HepG2 (cell line): ENCODE measurements around the gene GNMT. TPM values are rescaled to one million over a fixed set of nuclear protein-coding genes. Genes with fewer than 3 reads are reported as not detected.

Experiments
- GPN1 ChIP-seq: sonication (generic); formaldehyde crosslinking; IDR thresholded peaks from 2 replicates; pipeline ENCODE4 v1.5.1; 2020; ENCODE audit warnings: missing genetic modification reagents, borderline replicate concordance
- SIN3B ChIP-seq: fragments of 150-350 bp; IDR thresholded peaks from 2 replicates; pipeline ENCODE4 v1.6.1; 2014; ENCODE audit warnings: low read length
- TCF7L2 ChIP-seq: IDR thresholded peaks from 2 replicates; pipeline ENCODE4 v1.6.1; 2011; ENCODE audit warnings: mild to moderate bottlenecking, low read depth, low read length, moderate library complexity
- THAP7 ChIP-seq: sonication (generic); formaldehyde crosslinking; IDR thresholded peaks from 2 replicates; pipeline ENCODE4 v1.8.1; 2023; ENCODE audit warnings: mild to moderate bottlenecking, missing genetic modification reagents
- TP53 ChIP-seq: sonication (generic); formaldehyde crosslinking; conservative IDR thresholded peaks from 2 replicates; pipeline ENCODE4 v1.4.0; 2020; ENCODE audit warnings: missing genetic modification reagents
- USF2 ChIP-seq, 2 experiments: sonication (generic) in 1 of 2; formaldehyde crosslinking in 1 of 2; IDR thresholded peaks; 2 replicates each; pipeline versions ENCODE4 v1.5.1 to v1.6.1; 2011 to 2020; ENCODE audit warnings: borderline replicate concordance in 1 of 2, low read depth in 1 of 2, low read length in 1 of 2, mild to moderate bottlenecking in 1 of 2, missing genetic modification reagents in 1 of 2, moderate library complexity in 1 of 2
- ZBTB4 ChIP-seq: sonication (generic); formaldehyde crosslinking; IDR thresholded peaks from 2 replicates; pipeline ENCODE4 v1.4.0; 2020; ENCODE audit warnings: missing genetic modification reagents, mild to moderate bottlenecking, borderline replicate concordance
- ZEB1 ChIP-seq: IDR thresholded peaks from 2 replicates; pipeline ENCODE4 v1.6.1; 2012; ENCODE audit warnings: mild to moderate bottlenecking, low read depth, inconsistent platforms; ENCODE audit not compliant: insufficient replicate concordance
- ZNF142 ChIP-seq: sonication (generic); formaldehyde crosslinking; IDR thresholded peaks from 2 replicates; pipeline ENCODE4 v1.4.0; 2020; ENCODE audit warnings: missing genetic modification reagents
- ZNF292 ChIP-seq: sonication (generic); formaldehyde crosslinking; IDR thresholded peaks from 2 replicates; pipeline ENCODE4 v1.8.1; 2022; ENCODE audit warnings: mild to moderate bottlenecking, low read depth, missing genetic modification reagents, borderline replicate concordance
- polyA plus RNA-seq, 8 experiments: library from polyadenylated mRNA; depleted of rRNA in 3 of 8; stranded (reverse) in 7 of 8; unstranded in 1 of 8; fragments of >200 nt; fragmentation: Illumina TruSeq in 4 of 8; extraction: Trizol in 4 of 8; gene quantifications; 2 replicates each; pipeline versions ENCODE4 v1.2.1 to v1.2.3, GENCODE V29; 2011 to 2016; ENCODE audit warnings: low read depth in 4 of 8, missing spikeins in 1 of 8, mixed read lengths in 1 of 8; ENCODE audit not compliant: insufficient read depth in 1 of 8
- total RNA-seq, 5 experiments: library from RNA; depleted of rRNA; stranded (reverse); fragments of >200 nt; fragmentation: Illumina TruSeq; extraction: Trizol; gene quantifications; 2 replicates each; pipeline ENCODE4 v1.2.3, GENCODE V29; 2016; ENCODE audit warnings: low read depth in 1 of 5
- TF ChIP-seq, protein P1 (sequence below): sonication (generic); formaldehyde crosslinking; IDR thresholded peaks from 2 replicates; pipeline ENCODE4 v1.4.0; 2020; ENCODE audit warnings: mild to moderate bottlenecking, missing genetic modification reagents

The GNMT gene
- total and polyA plus RNA-seq, 2 of the 13 experiments (the other 11 are each of a cell fraction or from before 2014, with no cell fraction given): 2.8 to 7.0 TPM

- TF ChIP-seq USF2 (IDR thresholded peaks at IDR 0.05; ENCODE audit: low read depth, low read length) (no peak), USF2 (CRISPR knock-in tag; IDR thresholded peaks at IDR 0.05; ENCODE audit: borderline replicate concordance) (no peak), ZNF292 (CRISPR knock-in tag) (no peak), ZBTB4 (no peak; the same call in 1 of the 2 replicates), SIN3B (no peak), ZEB1 (no peak), THAP7 (CRISPR knock-in tag) (no peak; the same call in 1 of the 2 replicates), ZNF142 (CRISPR knock-in tag) (peak; percentile 75), GPN1 (CRISPR knock-in tag) (no peak; the same call in 1 of the 2 replicates), TP53 (CRISPR knock-in tag) (no peak), TCF7L2 (no peak)
- TF ChIP-seq, protein P1, sequence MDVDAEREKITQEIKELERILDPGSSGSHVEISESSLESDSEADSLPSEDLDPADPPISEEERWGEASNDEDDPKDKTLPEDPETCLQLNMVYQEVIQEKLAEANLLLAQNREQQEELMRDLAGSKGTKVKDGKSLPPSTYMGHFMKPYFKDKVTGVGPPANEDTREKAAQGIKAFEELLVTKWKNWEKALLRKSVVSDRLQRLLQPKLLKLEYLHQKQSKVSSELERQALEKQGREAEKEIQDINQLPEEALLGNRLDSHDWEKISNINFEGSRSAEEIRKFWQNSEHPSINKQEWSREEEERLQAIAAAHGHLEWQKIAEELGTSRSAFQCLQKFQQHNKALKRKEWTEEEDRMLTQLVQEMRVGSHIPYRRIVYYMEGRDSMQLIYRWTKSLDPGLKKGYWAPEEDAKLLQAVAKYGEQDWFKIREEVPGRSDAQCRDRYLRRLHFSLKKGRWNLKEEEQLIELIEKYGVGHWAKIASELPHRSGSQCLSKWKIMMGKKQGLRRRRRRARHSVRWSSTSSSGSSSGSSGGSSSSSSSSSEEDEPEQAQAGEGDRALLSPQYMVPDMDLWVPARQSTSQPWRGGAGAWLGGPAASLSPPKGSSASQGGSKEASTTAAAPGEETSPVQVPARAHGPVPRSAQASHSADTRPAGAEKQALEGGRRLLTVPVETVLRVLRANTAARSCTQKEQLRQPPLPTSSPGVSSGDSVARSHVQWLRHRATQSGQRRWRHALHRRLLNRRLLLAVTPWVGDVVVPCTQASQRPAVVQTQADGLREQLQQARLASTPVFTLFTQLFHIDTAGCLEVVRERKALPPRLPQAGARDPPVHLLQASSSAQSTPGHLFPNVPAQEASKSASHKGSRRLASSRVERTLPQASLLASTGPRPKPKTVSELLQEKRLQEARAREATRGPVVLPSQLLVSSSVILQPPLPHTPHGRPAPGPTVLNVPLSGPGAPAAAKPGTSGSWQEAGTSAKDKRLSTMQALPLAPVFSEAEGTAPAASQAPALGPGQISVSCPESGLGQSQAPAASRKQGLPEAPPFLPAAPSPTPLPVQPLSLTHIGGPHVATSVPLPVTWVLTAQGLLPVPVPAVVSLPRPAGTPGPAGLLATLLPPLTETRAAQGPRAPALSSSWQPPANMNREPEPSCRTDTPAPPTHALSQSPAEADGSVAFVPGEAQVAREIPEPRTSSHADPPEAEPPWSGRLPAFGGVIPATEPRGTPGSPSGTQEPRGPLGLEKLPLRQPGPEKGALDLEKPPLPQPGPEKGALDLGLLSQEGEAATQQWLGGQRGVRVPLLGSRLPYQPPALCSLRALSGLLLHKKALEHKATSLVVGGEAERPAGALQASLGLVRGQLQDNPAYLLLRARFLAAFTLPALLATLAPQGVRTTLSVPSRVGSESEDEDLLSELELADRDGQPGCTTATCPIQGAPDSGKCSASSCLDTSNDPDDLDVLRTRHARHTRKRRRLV (CRISPR knock-in tag): no peak
Measured at GRCh38 chr6:42978487-42978838, 17.9 kb downstream of the GNMT start (continued).
